HL-60/S4 treated with phorbol 12-myristate 13-acetate at 8.2 ng/mL for 4 days and 3 days (cell line): ENCODE measurements around the gene RAVER1.
"Not testable (repeated sequence)": the region's sequence is repeated elsewhere in the genome, so short reads cannot be mapped to it uniquely, and the experiment has no call there.

ENCODE experiments used
- in situ Hi-C: fragments of 300-500 bp; cut with MboI; formaldehyde crosslinking; loops from 2 replicates; pipeline ENCODE4 v1.15.0; 2022; ENCODE audit warnings: low sequenced_read_pairs

Gene RAVER1

GRCh38 chr19:10332965-10333757 is at the start of gene RAVER1:
RAVER1 (minus strand) TSS chr19:10333529; CDS start chr19:10333507, 22 bp downstream.
- in situ Hi-C loops, result no loop called here

- in situ Hi-C loops, result not testable (repeated sequence)
Measured at GRCh38 chr19:10383223-10383499, 49.8 kb upstream of the RAVER1 start.

GRCh38 chr19:10380313-10381102 is 47.2 kb upstream of the RAVER1 start, which contains the start of gene TYK2:
TYK2 (minus strand) TSS chr19:10380572; CDS start chr19:10378406, 2,166 bp downstream.
- in situ Hi-C loops, result no loop called here

GRCh38 chr19:10379880-10380312 is 46.6 kb upstream of the RAVER1 start:
- in situ Hi-C loops, result no loop called here

GRCh38 chr19:10378124-10378523 is 44.8 kb upstream of the RAVER1 start:
- in situ Hi-C loops, result no loop called here

GRCh38 chr19:10377140-10377640 is 43.9 kb upstream of the RAVER1 start:
- in situ Hi-C loops, result not testable (repeated sequence)

GRCh38 chr19:10374931-10375330 is 41.6 kb upstream of the RAVER1 start:
- in situ Hi-C loops, result no loop called here

- in situ Hi-C loops, result no loop called here
Measured at GRCh38 chr19:10372690-10373089, 39.4 kb upstream of the RAVER1 start.

- in situ Hi-C loops, result no loop called here
Measured at GRCh38 chr19:10368101-10368803, 34.9 kb upstream of the RAVER1 start.

GRCh38 chr19:10366950-10367512 is 33.7 kb upstream of the RAVER1 start:
- in situ Hi-C loops, result not testable (repeated sequence)

GRCh38 chr19:10365518-10365917 is 32.2 kb upstream of the RAVER1 start:
- in situ Hi-C loops, result no loop called here

- in situ Hi-C loops, result no loop called here
Measured at GRCh38 chr19:10364644-10365043, 31.3 kb upstream of the RAVER1 start.

- in situ Hi-C loops, result no loop called here
Measured at GRCh38 chr19:10363789-10364281, 30.5 kb upstream of the RAVER1 start.

- in situ Hi-C loops, result no loop called here
Measured at GRCh38 chr19:10362259-10362658, 28.9 kb upstream of the RAVER1 start.

GRCh38 chr19:10361569-10362011 is 28.3 kb upstream of the RAVER1 start:
- in situ Hi-C loops, result no loop called here

- in situ Hi-C loops, result no loop called here
Measured at GRCh38 chr19:10356431-10356830, 23.1 kb upstream of the RAVER1 start.

- in situ Hi-C loops, result no loop called here
Measured at GRCh38 chr19:10353793-10354391, 20.6 kb upstream of the RAVER1 start.

GRCh38 chr19:10352764-10353671 is 19.7 kb upstream of the RAVER1 start:
- in situ Hi-C loops, result no loop called here

- in situ Hi-C loops, result no loop called here
Measured at GRCh38 chr19:10346509-10346908, 13.2 kb upstream of the RAVER1 start.
